Lower leg skin (tissue), 4 donors: Measurements from ENCODE around the gene PKMYT1. TPM values are rescaled to one million over a fixed set of nuclear protein-coding genes. Genes with fewer than 3 reads are reported as not detected.

ENCODE experiments used
- DNase-seq, 2 donors: peaks; one replicate each; pipeline ENCODE4 v3.0.0-alpha.2; 2019; ENCODE audit warnings: low spot score in 2 of 2
- H3K4me3 ChIP-seq: fragments of 200-600 bp; sonication (generic); 2 replicates; pipeline ENCODE4 v1.5.1; 2017; ENCODE audit warnings: mild to moderate bottlenecking, low read depth; ENCODE audit not compliant: poor library complexity, severe bottlenecking
- CTCF ChIP-seq, 3 donors: fragments of 450-650 bp; IDR thresholded peaks; one replicate each; pipeline ENCODE4 v1.5.1; 2016; ENCODE audit warnings: antibody characterized with exemption in 3 of 3, mild to moderate bottlenecking in 3 of 3, moderate library complexity in 2 of 3
- POLR2A ChIP-seq, 2 donors: fragments of 450-650 bp; IDR thresholded peaks; one replicate each; pipeline ENCODE4 v1.6.1; 2016 to 2017; ENCODE audit warnings: antibody characterized with exemption in 2 of 2, mild to moderate bottlenecking in 1 of 2, moderate library complexity in 1 of 2
- WGBS, 2 donors: methylation state at CpG; one replicate each; pipeline ENCODE4 v1.1.5; 2018; 5-methylcytosine and 5-hydroxymethylcytosine counted together
- intact Hi-C: fragments of 100-400 bp; cut with DNase I; formaldehyde crosslinking; loops from one replicate; pipeline ENCODE4 v1.15.0; 2023; ENCODE audit warnings: low total_unique reads
- total RNA-seq, 4 donors: library from RNA; depleted of rRNA; stranded (reverse); fragments of >200 nt; gene quantifications; one replicate each; pipeline ENCODE4 v1.1.0, GENCODE V29; 2016

PKMYT1 gene
- total RNA-seq, 4 donors from 2014 or later, result 3.0 to 7.4 (median 3.9) TPM

- TF ChIP-seq CTCF (IDR thresholded peaks at IDR 0.05) (no peak), POLR2A (IDR thresholded peaks at IDR 0.05) (no peak)
- WGBS, 2 donors, result 95 to 96% methylated on average over 19 to 22 of the region's 24 CpGs
- DNase-seq, result no peak
- intact Hi-C loops, result no loop called here
- H3K4me3 ChIP-seq, result no peak overlapping the region
Measured at GRCh38 chr16:3026609-3027488, 46.6 kb upstream of the PKMYT1 start.

GRCh38 chr16:3026003-3026378 is 45.7 kb upstream of the PKMYT1 start:
- 92 to 94% methylated on average over 8 of the region's 8 CpGs for WGBS, 2 donors
- intact Hi-C loops, result no loop called here
- no peak overlapping the region for H3K4me3 ChIP-seq
- no peak for TF ChIP-seq CTCF (IDR thresholded peaks at IDR 0.05)
- no peak for TF ChIP-seq POLR2A (IDR thresholded peaks at IDR 0.05)
- DNase-seq, result no peak

GRCh38 chr16:3025032-3026002 is 45.1 kb upstream of the PKMYT1 start:
- no peak for TF ChIP-seq CTCF (IDR thresholded peaks at IDR 0.05)
- TF ChIP-seq POLR2A (IDR thresholded peaks at IDR 0.05), result no peak
- H3K4me3 ChIP-seq, result no peak overlapping the region
- intact Hi-C loops, result no loop called here
- DNase-seq, result no peak
- 90 to 91% methylated on average over 17 to 18 of the region's 18 CpGs for WGBS, 2 donors

- peak; percentile 96 to 99 for DNase-seq
- WGBS, 2 donors, result 0 to 1% methylated on average over 21 to 37 of the region's 69 CpGs
- intact Hi-C loops, result no loop called here
- TF ChIP-seq CTCF (IDR thresholded peaks at IDR 0.05) (no peak), POLR2A (IDR thresholded peaks at IDR 0.05) (no peak)
- H3K4me3 ChIP-seq, result peak within 1 kb of the TSS; percentile 60
Measured at GRCh38 chr16:3023669-3024478, 43.6 kb upstream of the PKMYT1 start, which contains the start of the genes HCFC1R1 and THOC6. Gene HCFC1R1, minus strand, starts transcription at chr16:3023942. Its CDS starts 1 bp downstream, at chr16:3023941. Gene THOC6, plus strand, starts transcription at chr16:3024035. Its CDS starts 292 bp downstream, at chr16:3024327.

GRCh38 chr16:3023415-3023668 is 43.1 kb upstream of the PKMYT1 start:
- intact Hi-C loops, result no loop called here
- DNase-seq, result no peak
- TF ChIP-seq CTCF (IDR thresholded peaks at IDR 0.05), result no peak
- no peak for TF ChIP-seq POLR2A (IDR thresholded peaks at IDR 0.05)
- H3K4me3 ChIP-seq, result peak overlapping the region; percentile 60
- WGBS, 2 donors, result 3 to 6% methylated on average over 5 to 6 of the region's 6 CpGs
